Body of pancreas (tissue), 4 donors: ENCODE data around the gene RBM48.

ENCODE experiments used
- CTCF ChIP-seq, 7 experiments: fragments of 450-650 bp in 4 of 7; fragments of 200-600 bp in 3 of 7; sonication (generic) in 3 of 7; IDR thresholded peaks; one replicate each; pipeline ENCODE4 v1.5.1; 2016 to 2019; ENCODE audit warnings: antibody characterized with exemption in 7 of 7
- POLR2A ChIP-seq, 3 donors: fragments of 450-650 bp; IDR thresholded peaks; one replicate each; pipeline ENCODE4 v1.6.1; 2016; ENCODE audit warnings: antibody characterized with exemption in 3 of 3, mild to moderate bottlenecking in 2 of 3

GRCh38 chr7:92576296-92576695, 47.7 kb downstream of the RBM48 start:
- TF ChIP-seq CTCF (IDR thresholded peaks at IDR 0.05) (no peak), POLR2A (IDR thresholded peaks at IDR 0.05) (no peak)
